Astrocyte (in vitro differentiated cells and primary cell): ENCODE data around the gene SLCO2A1. TPM values are rescaled to one million over a fixed set of nuclear protein-coding genes. Genes with fewer than 3 reads are reported as not detected.

Experiments used
- DNase-seq: peaks from one replicate; pipeline ENCODE4 v3.0.0-alpha.2; 2010; ENCODE audit warnings: low read depth
- FAIRE-seq: peaks from 2 replicates; lab custom pipeline; 2011; peaks lifted over from hg19 to GRCh38; lab: Jason Lieb, UNC
- H2AFZ ChIP-seq: 2 replicates; pipeline ENCODE4 v1.6.0; 2012; ENCODE audit warnings: low read depth, low read length, inconsistent platforms
- H3K27ac ChIP-seq: 2 replicates; pipeline ENCODE4 v1.5.1; 2011; ENCODE audit warnings: low read depth, low read length, inconsistent platforms
- H3K27me3 ChIP-seq: 2 replicates; pipeline ENCODE4 v1.6.0; 2011; ENCODE audit warnings: low read length, inconsistent platforms; ENCODE audit not compliant: insufficient read depth
- H3K36me3 ChIP-seq: 2 replicates; pipeline ENCODE4 v1.5.1; 2011; ENCODE audit warnings: low read length, inconsistent platforms; ENCODE audit not compliant: insufficient read depth
- H3K4me1 ChIP-seq: 2 replicates; pipeline ENCODE4 v1.5.1; 2011; ENCODE audit warnings: low read length, inconsistent platforms; ENCODE audit not compliant: insufficient read depth
- H3K4me2 ChIP-seq: 2 replicates; pipeline ENCODE4 v1.6.0; 2012; ENCODE audit warnings: low read length, inconsistent platforms
- H3K4me3 ChIP-seq: 2 replicates; pipeline ENCODE4 v1.5.1; 2011; ENCODE audit warnings: low read depth, mild to moderate bottlenecking, low read length, inconsistent platforms; ENCODE audit not compliant: insufficient read depth
- H3K79me2 ChIP-seq: 2 replicates; pipeline ENCODE4 v1.6.0; 2012; ENCODE audit warnings: mild to moderate bottlenecking, low read length, inconsistent platforms; ENCODE audit not compliant: insufficient read depth
- H3K9ac ChIP-seq: 2 replicates; pipeline ENCODE4 v1.6.0; 2012; ENCODE audit warnings: mild to moderate bottlenecking, low read length, inconsistent platforms
- H3K9me3 ChIP-seq: 2 replicates; pipeline ENCODE4 v1.5.1; 2012; ENCODE audit warnings: low read depth, mild to moderate bottlenecking, low read length, inconsistent platforms; ENCODE audit not compliant: insufficient read depth
- H4K20me1 ChIP-seq: 2 replicates; pipeline ENCODE4 v1.6.0; 2012; ENCODE audit warnings: low read length, inconsistent platforms; ENCODE audit not compliant: insufficient read depth
- H3K27ac Mint-ChIP-seq: one replicate; pipeline ENCODE4 v1.8.0; 2021; ENCODE audit warnings: mild to moderate bottlenecking, mixed read lengths; ENCODE audit not compliant: unreplicated experiment
- H3K27me3 Mint-ChIP-seq: one replicate; pipeline ENCODE4 v1.8.0; 2021; ENCODE audit warnings: low read depth, mixed read lengths; ENCODE audit not compliant: unreplicated experiment
- H3K36me3 Mint-ChIP-seq: one replicate; pipeline ENCODE4 v1.8.0; 2021; ENCODE audit warnings: low read depth, mixed read lengths; ENCODE audit not compliant: unreplicated experiment
- H3K4me1 Mint-ChIP-seq: one replicate; pipeline ENCODE4 v1.8.0; 2021; ENCODE audit warnings: low read depth, mixed read lengths; ENCODE audit not compliant: unreplicated experiment
- H3K4me3 Mint-ChIP-seq: one replicate; pipeline ENCODE4 v1.8.0; 2021; ENCODE audit warnings: mild to moderate bottlenecking, moderate library complexity, mixed read lengths; ENCODE audit not compliant: unreplicated experiment
- H3K9me3 Mint-ChIP-seq: one replicate; pipeline ENCODE4 v1.8.0; 2021; ENCODE audit warnings: mild to moderate bottlenecking, mixed read lengths; ENCODE audit not compliant: unreplicated experiment
- CTCF ChIP-seq: IDR thresholded peaks from 2 replicates; pipeline ENCODE4 v1.5.1; 2011; ENCODE audit warnings: low read depth, mild to moderate bottlenecking, inconsistent platforms, low read length, moderate library complexity; ENCODE audit not compliant: insufficient read depth
- EZH2 ChIP-seq: IDR thresholded peaks from 2 replicates; pipeline ENCODE4 v1.6.1; 2012; ENCODE audit warnings: mild to moderate bottlenecking, low read length, inconsistent platforms; ENCODE audit not compliant: insufficient read depth
- total RNA-seq: library from RNA; stranded (reverse); gene quantifications from 2 replicates; pipeline ENCODE4 v1.2.1, GENCODE V29; 2021

SLCO2A1 gene
- total RNA-seq, 1 donor from 2014 or later: 2.1 TPM

GRCh38 chr3:134059035-134059601, 29.4 kb upstream of the SLCO2A1 start:
- H3K79me2 ChIP-seq: no peaks in the 10 kb centered on the region
- Mint-ChIP-seq H3K4me1 (peaks cover 18% of the 10 kb centered on the region), H3K27ac (no peak overlapping the region), H3K4me3 (no peak overlapping the region), H3K27me3 (peaks cover 36% of the 10 kb centered on the region), H3K36me3 (no peaks in the 10 kb centered on the region), H3K9me3 (no peaks in the 10 kb centered on the region)
- H3K27me3 ChIP-seq: no peaks in the 10 kb centered on the region
- no peak overlapping the region for H3K27ac ChIP-seq
- no peak overlapping the region for H3K4me3 ChIP-seq
- peaks cover 15% of the 10 kb centered on the region for H3K4me1 ChIP-seq
- H2AFZ ChIP-seq: no peak overlapping the region
- FAIRE-seq (no peak), DNase-seq (no peak)
- TF ChIP-seq CTCF: no peak
- no peak for TF ChIP-seq EZH2
- H3K4me2 ChIP-seq: no peak overlapping the region
- no peaks in the 10 kb centered on the region for H3K9me3 ChIP-seq
- H3K9ac ChIP-seq: no peak overlapping the region
- no peaks in the 10 kb centered on the region for H3K36me3 ChIP-seq
- no peaks in the 10 kb centered on the region for H4K20me1 ChIP-seq

- Histone ChIP-seq H4K20me1 (no peaks in the 10 kb centered on the region), H3K9me3 (no peaks in the 10 kb centered on the region), H3K4me2 (no peak overlapping the region), H3K79me2 (no peaks in the 10 kb centered on the region), H3K4me1 (peaks cover 15% of the 10 kb centered on the region), H3K9ac (no peak overlapping the region), H3K27ac (no peak overlapping the region), H3K4me3 (no peak overlapping the region), H3K36me3 (no peaks in the 10 kb centered on the region), H2AFZ (no peak overlapping the region), H3K27me3 (no peaks in the 10 kb centered on the region)
- Mint-ChIP-seq H3K4me3 (no peak overlapping the region), H3K9me3 (peaks cover 2% of the 10 kb centered on the region), H3K36me3 (no peaks in the 10 kb centered on the region), H3K27me3 (peaks cover 32% of the 10 kb centered on the region), H3K27ac (no peak overlapping the region), H3K4me1 (peaks cover 18% of the 10 kb centered on the region)
- DNase-seq (no peak), FAIRE-seq (no peak)
- TF ChIP-seq EZH2 (no peak), CTCF (no peak)
Measured at GRCh38 chr3:134057654-134058110, 28.0 kb upstream of the SLCO2A1 start.

- H3K4me1 ChIP-seq: peaks cover 15% of the 10 kb centered on the region
- no peak for FAIRE-seq
- H3K36me3 Mint-ChIP-seq: no peaks in the 10 kb centered on the region
- no peaks in the 10 kb centered on the region for H3K9me3 ChIP-seq
- H3K79me2 ChIP-seq: no peaks in the 10 kb centered on the region
- H3K27me3 Mint-ChIP-seq: peaks cover 27% of the 10 kb centered on the region
- H3K4me3 Mint-ChIP-seq: no peak overlapping the region
- DNase-seq: no peak
- no peaks in the 10 kb centered on the region for H3K27me3 ChIP-seq
- no peaks in the 10 kb centered on the region for H4K20me1 ChIP-seq
- no peaks in the 10 kb centered on the region for H3K36me3 ChIP-seq
- no peak overlapping the region for H2AFZ ChIP-seq
- peaks cover 18% of the 10 kb centered on the region for H3K4me1 Mint-ChIP-seq
- peaks cover 2% of the 10 kb centered on the region for H3K9me3 Mint-ChIP-seq
- H3K4me3 ChIP-seq: no peak overlapping the region
- H3K27ac ChIP-seq: no peak overlapping the region
- no peak overlapping the region for H3K9ac ChIP-seq
- no peak overlapping the region for H3K27ac Mint-ChIP-seq
- TF ChIP-seq EZH2 (no peak), CTCF (no peak)
- H3K4me2 ChIP-seq: no peak overlapping the region
Measured at GRCh38 chr3:134057006-134057653, 27.4 kb upstream of the SLCO2A1 start.
